AG04450 (cell line): ENCODE measurements around the gene ERVH48-1. TPM values are rescaled to one million over a fixed set of nuclear protein-coding genes. Genes with fewer than 3 reads are reported as not detected.
"Not testable (repeated sequence)": the region's sequence is repeated elsewhere in the genome, so short reads cannot be mapped to it uniquely, and the experiment has no call there.

ENCODE experiments used
- CTCF ChIA-PET: fragments of 300-600, 350-600 bp; formaldehyde crosslinking; extraction: SDS; loops from one replicate; lab custom pipeline; 2022; ENCODE audit warnings: antibody characterized with exemption, inconsistent platforms; lab: Charles Lee
- POLR2A ChIA-PET: fragments of 350-600 bp; formaldehyde crosslinking; extraction: SDS; loops from one replicate; lab custom pipeline; 2021; ENCODE audit warnings: antibody characterized with exemption, inconsistent platforms; lab: Yijun Ruan, JAX
- DNase-seq: peaks from one replicate; pipeline ENCODE4 v3.0.0-alpha.2; 2011; ENCODE audit warnings: low read depth, low spot score
- H3K27ac ChIP-seq: one replicate; pipeline ENCODE4 v1.5.1; 2012; ENCODE audit warnings: low read depth, low read length, control low read depth
- H3K27me3 ChIP-seq: one replicate; pipeline ENCODE4 v1.6.0; 2012; ENCODE audit warnings: low read length; ENCODE audit not compliant: control insufficient read depth, insufficient read depth
- H3K4me3 ChIP-seq: 2 replicates; pipeline ENCODE4 v1.5.1; 2011; ENCODE audit warnings: mild to moderate bottlenecking, low read depth, low read length, control low read depth
- H3K9me3 ChIP-seq: 2 replicates; pipeline ENCODE4 v1.5.1; 2012; ENCODE audit warnings: low read length; ENCODE audit not compliant: control insufficient read depth, insufficient read depth
- polyA plus RNA-seq: library from polyadenylated mRNA; depleted of rRNA; stranded (reverse); fragments of >200 nt; gene quantifications from 2 replicates; pipeline ENCODE4 v1.2.3, GENCODE V29; 2011
- TF ChIP-seq, protein P1 (sequence below): IDR thresholded peaks from 2 replicates; pipeline ENCODE4 v1.5.1; 2011; ENCODE audit warnings: low read depth, low read length, control low read depth, inconsistent platforms

Gene ERVH48-1
- polyA plus RNA-seq, 1 experiment, result not detected

GRCh38 chr21:42964086-42964485, 38.7 kb upstream of the ERVH48-1 start:
- Histone ChIP-seq H3K9me3 (no peaks in the 10 kb centered on the region; the same call in 1 of the 2 replicates), H3K27me3 (peaks cover under 1% of the 10 kb centered on the region), H3K4me3 (no peak overlapping the region), H3K27ac (no peak overlapping the region)
- no peak for DNase-seq
- CTCF ChIA-PET, result no interaction called here
- TF ChIP-seq, protein P1, sequence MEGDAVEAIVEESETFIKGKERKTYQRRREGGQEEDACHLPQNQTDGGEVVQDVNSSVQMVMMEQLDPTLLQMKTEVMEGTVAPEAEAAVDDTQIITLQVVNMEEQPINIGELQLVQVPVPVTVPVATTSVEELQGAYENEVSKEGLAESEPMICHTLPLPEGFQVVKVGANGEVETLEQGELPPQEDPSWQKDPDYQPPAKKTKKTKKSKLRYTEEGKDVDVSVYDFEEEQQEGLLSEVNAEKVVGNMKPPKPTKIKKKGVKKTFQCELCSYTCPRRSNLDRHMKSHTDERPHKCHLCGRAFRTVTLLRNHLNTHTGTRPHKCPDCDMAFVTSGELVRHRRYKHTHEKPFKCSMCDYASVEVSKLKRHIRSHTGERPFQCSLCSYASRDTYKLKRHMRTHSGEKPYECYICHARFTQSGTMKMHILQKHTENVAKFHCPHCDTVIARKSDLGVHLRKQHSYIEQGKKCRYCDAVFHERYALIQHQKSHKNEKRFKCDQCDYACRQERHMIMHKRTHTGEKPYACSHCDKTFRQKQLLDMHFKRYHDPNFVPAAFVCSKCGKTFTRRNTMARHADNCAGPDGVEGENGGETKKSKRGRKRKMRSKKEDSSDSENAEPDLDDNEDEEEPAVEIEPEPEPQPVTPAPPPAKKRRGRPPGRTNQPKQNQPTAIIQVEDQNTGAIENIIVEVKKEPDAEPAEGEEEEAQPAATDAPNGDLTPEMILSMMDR, result no peak
- POLR2A ChIA-PET, result no interaction called here

DNA sequence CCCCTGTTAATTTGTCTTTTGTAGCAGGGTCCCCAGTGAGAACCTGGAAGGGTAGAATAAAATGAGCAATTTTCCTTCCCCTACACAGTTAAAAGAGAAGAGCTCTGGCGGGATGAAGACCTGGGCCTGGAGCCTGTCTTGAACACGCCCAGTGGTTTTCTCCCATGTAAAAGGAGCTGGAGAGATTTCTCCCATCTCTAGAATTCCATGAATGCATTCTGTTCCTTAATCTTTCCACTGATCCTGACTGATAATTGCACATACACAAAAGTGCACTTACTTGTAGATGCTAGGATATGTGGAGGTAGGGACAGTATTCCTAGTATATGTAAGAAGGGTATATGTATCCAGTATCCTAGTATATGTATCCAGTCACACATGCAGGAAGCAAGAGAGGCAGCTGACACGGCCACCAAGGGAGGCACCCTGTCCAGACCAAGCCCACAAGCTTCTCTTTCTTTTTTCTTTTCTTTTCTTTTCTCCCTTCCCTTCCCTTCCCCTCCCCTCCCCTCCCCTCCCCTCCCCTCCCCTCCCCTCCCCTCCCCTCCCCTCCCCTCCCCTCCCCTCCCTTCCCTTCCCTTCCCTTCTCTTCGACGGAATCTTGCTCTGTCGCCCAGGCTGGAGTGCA, 37.1 kb upstream of the ERVH48-1 start:
- POLR2A ChIA-PET, result interaction anchor here (0.6 kb wide), 1 partner anchor 16 kb away, joined by 3 read pairs; no protein-coding TSS in a partner anchor
- H3K27ac ChIP-seq, result no peak overlapping the region

DNA sequence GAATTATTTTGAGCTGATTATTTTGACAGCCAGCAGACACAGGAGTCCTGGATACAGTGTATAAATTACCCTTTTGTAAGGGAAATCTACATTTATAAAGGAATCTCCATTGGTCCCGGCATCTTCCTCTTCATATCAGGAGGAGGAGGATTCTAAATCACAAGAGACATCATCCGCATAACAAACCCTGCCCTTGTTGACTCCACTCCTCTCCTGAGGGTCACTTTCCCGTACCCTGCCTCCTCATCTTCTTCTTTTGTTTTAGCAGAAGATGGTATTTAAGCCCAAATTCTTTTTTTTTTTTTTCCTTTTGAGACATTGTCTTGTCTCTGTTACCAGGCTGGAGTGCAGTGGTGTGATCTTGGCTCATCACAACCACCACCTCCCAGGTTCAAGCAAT, 34.3 kb upstream of the ERVH48-1 start:
- TF ChIP-seq, protein P1, result no peak
- no peak overlapping the region for H3K4me3 ChIP-seq
- DNase-seq, result no peak
- peaks cover under 1% of the 10 kb centered on the region for H3K27me3 ChIP-seq
- ChIA-PET POLR2A (no interaction called here), CTCF (no interaction called here)
- no peak overlapping the region for H3K27ac ChIP-seq
- H3K9me3 ChIP-seq, result no peaks in the 10 kb centered on the region; the same call in 1 of the 2 replicates

More for the DNA sequence above, 37.1 kb upstream of the ERVH48-1 start:
- DNase-seq, result no peak
- Histone ChIP-seq H3K4me3 (no peak overlapping the region), H3K27me3 (no peaks in the 10 kb centered on the region), H3K9me3 (no peaks in the 10 kb centered on the region; the same call in 1 of the 2 replicates)
- TF ChIP-seq, protein P1, result no peak
- CTCF ChIA-PET, result no interaction called here

DNA sequence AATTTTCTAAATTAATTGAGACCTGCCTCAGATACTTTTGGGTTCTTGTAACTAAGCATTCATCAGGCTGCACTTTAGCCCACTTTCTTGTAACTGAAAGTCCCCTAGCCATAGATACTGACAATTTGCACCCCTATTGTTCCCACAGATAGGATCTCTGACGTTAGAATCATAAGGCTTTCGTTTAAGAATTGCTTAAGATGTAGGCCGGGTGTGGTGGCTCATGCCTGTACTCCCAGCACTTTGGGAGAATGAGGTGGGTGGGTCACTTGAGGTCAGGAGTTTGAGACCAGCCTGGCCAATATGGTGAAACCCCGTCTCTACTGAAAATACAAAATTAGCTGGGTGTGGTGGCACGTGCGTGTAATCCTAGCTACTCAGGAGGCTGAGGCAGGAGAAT, 32.7 kb upstream of the ERVH48-1 start:
- CTCF ChIA-PET, DNase-seq: not testable (repeated sequence)

GRCh38 chr21:42956824-42957630, 31.6 kb upstream of the ERVH48-1 start:
- Histone ChIP-seq H3K4me3 (no peak overlapping the region), H3K27ac (no peak overlapping the region), H3K9me3 (no peaks in the 10 kb centered on the region; the same call in 1 of the 2 replicates), H3K27me3 (peaks cover 2% of the 10 kb centered on the region)
- POLR2A ChIA-PET, result interaction anchor here (0.7 kb wide), 1 partner anchor 17 kb away, joined by 9 read pairs; no protein-coding TSS in a partner anchor
- CTCF ChIA-PET, result no interaction called here
- TF ChIP-seq, protein P1, result no peak
- DNase-seq, result no peak

More for the DNA sequence above, 32.7 kb upstream of the ERVH48-1 start:
- H3K27ac ChIP-seq, H3K27me3 ChIP-seq, H3K4me3 ChIP-seq, H3K9me3 ChIP-seq, POLR2A ChIA-PET: not testable (repeated sequence)

GRCh38 chr21:42951193-42951592, 25.8 kb upstream of the ERVH48-1 start:
- CTCF ChIA-PET, H3K27ac ChIP-seq, DNase-seq, H3K27me3 ChIP-seq, H3K4me3 ChIP-seq, H3K9me3 ChIP-seq, POLR2A ChIA-PET: not testable (repeated sequence)

DNA sequence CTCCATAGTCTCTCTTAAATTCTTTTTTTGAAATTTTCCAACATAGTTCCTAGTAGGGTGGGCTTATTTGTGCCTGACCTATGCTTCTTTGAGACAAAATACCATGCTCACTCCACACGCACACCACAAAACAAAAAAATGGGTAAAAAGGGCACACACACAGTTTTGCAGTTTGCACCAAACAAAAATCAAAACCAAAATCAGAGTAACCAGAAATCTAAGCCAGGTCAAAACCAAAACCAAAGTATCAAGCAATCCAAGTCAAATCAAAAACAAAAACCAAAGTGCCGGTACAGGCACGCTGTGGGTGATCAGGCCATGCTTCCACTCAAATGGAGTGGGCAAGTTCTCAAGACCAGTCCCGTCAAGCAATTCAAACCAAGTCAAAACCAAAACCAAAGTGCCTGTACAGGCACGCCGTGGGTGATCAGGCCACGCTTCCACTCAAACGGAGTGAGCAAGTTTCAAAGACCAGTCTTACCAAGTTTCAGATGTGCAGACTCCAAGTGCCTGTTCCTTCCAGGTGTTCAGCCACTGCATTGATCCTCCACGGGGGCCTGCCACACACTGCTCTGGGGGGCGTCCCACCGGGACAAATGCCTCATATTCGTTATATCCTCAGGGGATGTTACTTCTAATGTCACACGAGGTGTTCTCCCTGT, 23.8 kb upstream of the ERVH48-1 start:
- H3K9me3 ChIP-seq, H3K27ac ChIP-seq, DNase-seq, H3K4me3 ChIP-seq, POLR2A ChIA-PET, H3K27me3 ChIP-seq, CTCF ChIA-PET: not testable (repeated sequence)
